ENCODE results near the gene HPS6. TPM values are rescaled to one million over a fixed set of nuclear protein-coding genes. Genes with fewer than 3 reads are reported as not detected.
"Not testable (repeated sequence)": the region's sequence is repeated elsewhere in the genome, so short reads cannot be mapped to it uniquely, and the experiment has no call there.

HPS6 gene
- total RNA-seq, 2 experiments from 2014 or later = 21.7 to 28.2 TPM

GRCh38 chr10:102046095-102046494 is 19.1 kb upstream of the HPS6 start:
- no peaks in the 10 kb centered on the region for H3K9me2 ChIP-seq (ENCODE audit: insufficient read depth, low read length)
- no peaks in the 10 kb centered on the region for H4K20me1 ChIP-seq (ENCODE audit: insufficient read depth, low read length)
- POLR2A ChIA-PET = no interaction called here
- no peak for TF ChIP-seq EZH2phosphoT487 (IDR thresholded peaks at IDR 0.05; ENCODE audit: borderline replicate concordance, low read depth, low read length)
- TF ChIP-seq, protein P1, sequence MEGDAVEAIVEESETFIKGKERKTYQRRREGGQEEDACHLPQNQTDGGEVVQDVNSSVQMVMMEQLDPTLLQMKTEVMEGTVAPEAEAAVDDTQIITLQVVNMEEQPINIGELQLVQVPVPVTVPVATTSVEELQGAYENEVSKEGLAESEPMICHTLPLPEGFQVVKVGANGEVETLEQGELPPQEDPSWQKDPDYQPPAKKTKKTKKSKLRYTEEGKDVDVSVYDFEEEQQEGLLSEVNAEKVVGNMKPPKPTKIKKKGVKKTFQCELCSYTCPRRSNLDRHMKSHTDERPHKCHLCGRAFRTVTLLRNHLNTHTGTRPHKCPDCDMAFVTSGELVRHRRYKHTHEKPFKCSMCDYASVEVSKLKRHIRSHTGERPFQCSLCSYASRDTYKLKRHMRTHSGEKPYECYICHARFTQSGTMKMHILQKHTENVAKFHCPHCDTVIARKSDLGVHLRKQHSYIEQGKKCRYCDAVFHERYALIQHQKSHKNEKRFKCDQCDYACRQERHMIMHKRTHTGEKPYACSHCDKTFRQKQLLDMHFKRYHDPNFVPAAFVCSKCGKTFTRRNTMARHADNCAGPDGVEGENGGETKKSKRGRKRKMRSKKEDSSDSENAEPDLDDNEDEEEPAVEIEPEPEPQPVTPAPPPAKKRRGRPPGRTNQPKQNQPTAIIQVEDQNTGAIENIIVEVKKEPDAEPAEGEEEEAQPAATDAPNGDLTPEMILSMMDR (conservative IDR thresholded peaks at IDR 0.05; ENCODE audit: low read length) = no peak
- BruUV-seq (replicated peaks) = no TSS peak
- peaks cover 11% of the 10 kb centered on the region for H3K36me3 ChIP-seq (ENCODE audit: insufficient read depth, low read length)
- intact Hi-C loops (cut with micrococcal nuclease; ENCODE audit: unreplicated experiment) = no loop called here
- H3K79me2 ChIP-seq (ENCODE audit: insufficient read depth, low read depth, low read length) = peaks cover 16% of the 10 kb centered on the region
- no peak for DNase-seq (ENCODE audit: low spot score)
- H3K4me1 ChIP-seq (ENCODE audit: insufficient read depth, low read length, poor library complexity, severe bottlenecking) = no peaks in the 10 kb centered on the region
- CTCF ChIA-PET (ENCODE audit: unreplicated experiment) = no interaction called here
- H3K4me2 ChIP-seq (ENCODE audit: low read length) = no peak overlapping the region
- H3K9me3 ChIP-seq (ENCODE audit: low read length) = no peaks in the 10 kb centered on the region
- H2AFZ ChIP-seq (ENCODE audit: low read length) = no peak overlapping the region
- no peak overlapping the region for H3K27ac ChIP-seq (ENCODE audit: low read depth, low read length, poor library complexity, severe bottlenecking)
- H3K4me3 ChIP-seq (ENCODE audit: low read depth, low read length, poor library complexity, severe bottlenecking) = no peak overlapping the region

DNA sequence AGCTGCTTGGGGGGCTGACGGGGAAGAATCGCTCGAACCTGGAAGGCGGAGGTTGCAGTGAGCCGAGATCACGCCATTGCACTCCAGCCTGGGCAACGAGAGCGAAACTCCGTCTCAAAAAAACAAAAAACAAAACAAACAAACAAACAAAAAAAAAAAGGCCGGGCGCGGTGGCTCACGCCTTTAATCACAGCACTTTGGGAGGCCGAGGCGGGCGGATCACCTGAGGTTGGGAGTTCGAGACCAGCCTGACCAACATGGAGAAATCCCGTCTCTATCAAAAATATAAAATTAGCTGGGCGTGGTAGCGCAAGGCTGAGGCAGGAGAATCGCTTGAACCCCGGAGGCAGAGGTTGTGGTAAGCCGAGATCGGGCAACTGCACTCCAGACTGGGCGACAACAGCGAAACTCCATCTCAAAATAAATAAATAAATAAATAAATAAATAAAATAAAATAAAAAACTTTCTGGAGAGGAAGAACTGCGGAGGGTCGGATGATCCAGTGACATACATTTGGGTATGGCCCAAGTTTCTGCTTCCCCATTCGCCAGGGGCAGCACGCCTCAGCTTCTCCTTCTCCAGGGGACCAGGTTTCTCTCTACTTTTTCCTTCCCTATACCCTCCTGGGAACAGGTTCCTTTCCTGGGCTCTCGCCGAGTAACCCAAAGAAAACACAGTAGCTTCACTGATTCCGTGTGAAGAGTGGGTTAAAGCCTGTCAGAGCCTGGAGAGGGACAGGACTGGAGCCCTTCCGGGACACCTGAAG is 10.1 kb upstream of the HPS6 start:
- DNase-seq (ENCODE audit: low spot score); H4K20me1 ChIP-seq (ENCODE audit: insufficient read depth, low read length); BruUV-seq (replicated peaks); intact Hi-C loops (cut with micrococcal nuclease; ENCODE audit: unreplicated experiment); H3K9me2 ChIP-seq (ENCODE audit: insufficient read depth, low read length); H3K9me3 ChIP-seq (ENCODE audit: low read length); CTCF ChIA-PET (ENCODE audit: unreplicated experiment); H3K36me3 ChIP-seq (ENCODE audit: insufficient read depth, low read length): not testable (repeated sequence)
- POLR2A ChIA-PET = interaction anchor here (0.6 to 1.5 kb wide), 7 partner anchors 8 to 1009 kb away, joined by 3 to 4 read pairs (median 3); no protein-coding TSS in a partner anchor
- peak overlapping the region; percentile 62 for H3K4me2 ChIP-seq (ENCODE audit: low read length)
- peak overlapping the region; percentile 86 for H3K4me3 ChIP-seq (ENCODE audit: low read depth, low read length, poor library complexity, severe bottlenecking)
- H3K27ac ChIP-seq (ENCODE audit: low read depth, low read length, poor library complexity, severe bottlenecking) = peak overlapping the region; percentile 30
- H3K79me2 ChIP-seq (ENCODE audit: insufficient read depth, low read depth, low read length) = peaks cover 44% of the 10 kb centered on the region; the same call in 1 of the 2 replicates
- peak overlapping the region; percentile 59; the same call in 1 of the 2 replicates for H2AFZ ChIP-seq (ENCODE audit: low read length)
- H3K4me1 ChIP-seq (ENCODE audit: insufficient read depth, low read length, poor library complexity, severe bottlenecking) = peaks cover 30% of the 10 kb centered on the region

GRCh38 chr10:102055647-102056419 is 9.3 kb upstream of the HPS6 start, which contains the start of gene ARMH3:
Gene ARMH3 (minus strand): TSS chr10:102056173. CDS start chr10:102040114, 16,059 bp downstream.
- Histone ChIP-seq H3K4me1 (ENCODE audit: insufficient read depth, low read length, poor library complexity, severe bottlenecking) (peaks cover 30% of the 10 kb centered on the region), H3K4me2 (ENCODE audit: low read length) (peak within 1 kb of the TSS; percentile 62), H4K20me1 (ENCODE audit: insufficient read depth, low read length) (no peaks in the 10 kb centered on the region), H3K9me2 (ENCODE audit: insufficient read depth, low read length) (no peaks in the 10 kb centered on the region), H2AFZ (ENCODE audit: low read length) (peak within 1 kb of the TSS; percentile 92), H3K36me3 (ENCODE audit: insufficient read depth, low read length) (no peaks in the 10 kb centered on the region), H3K79me2 (ENCODE audit: insufficient read depth, low read depth, low read length) (peaks cover 44% of the 10 kb centered on the region; the same call in 1 of the 2 replicates), H3K27ac (ENCODE audit: low read depth, low read length, poor library complexity, severe bottlenecking) (peak within 1 kb of the TSS; percentile 30), H3K4me3 (ENCODE audit: low read depth, low read length, poor library complexity, severe bottlenecking) (peak within 1 kb of the TSS; percentile 86), H3K9me3 (ENCODE audit: low read length) (no peaks in the 10 kb centered on the region)
- DNase-seq (ENCODE audit: low spot score) = peak; percentile 98
- ChIA-PET POLR2A (interaction anchor here (0.5 to 1.5 kb wide), 8 partner anchors 7 to 1010 kb away, joined by 3 to 7 read pairs (median 4); no protein-coding TSS in a partner anchor), CTCF (ENCODE audit: unreplicated experiment) (interaction anchor here (0.7 kb wide), 1 partner anchor 25 kb away, joined by 3 read pairs; no protein-coding TSS in a partner anchor)
- BruUV-seq (replicated peaks) = no TSS peak
- intact Hi-C loops (cut with micrococcal nuclease; ENCODE audit: unreplicated experiment) = loop anchor here (1.0 kb wide), 1 partner anchor 9 kb away; the partner anchor contains the start of gene HPS6
- no peak for TF ChIP-seq EZH2phosphoT487 (IDR thresholded peaks at IDR 0.05; ENCODE audit: borderline replicate concordance, low read depth, low read length)
- TF ChIP-seq, protein P1 (conservative IDR thresholded peaks at IDR 0.05; ENCODE audit: low read length) = no peak
